PC-9 (cell line): Measurements from ENCODE around the gene EEF1AKMT3. TPM values are rescaled to one million over a fixed set of nuclear protein-coding genes. Genes with fewer than 3 reads are reported as not detected.

Source experiments
- BruUV-seq: library from RNA; stranded (reverse); fragments of 400-500 nt; replicated peaks from 2 replicates; lab custom pipeline; 2021; lab: Mats Ljungman, UMichigan
- CTCF ChIA-PET: fragments of 300-600 bp; sonication (Branson Sonifier 250); formaldehyde crosslinking; loops from one replicate; lab custom pipeline; 2022; ENCODE audit warnings: antibody characterized with exemption; lab: Charles Lee
- POLR2A ChIA-PET: fragments of 300-600 bp; sonication (Branson Sonifier 250); formaldehyde crosslinking; loops from one replicate; lab custom pipeline; 2022; ENCODE audit warnings: antibody characterized with exemption; ENCODE audit not compliant: unreplicated experiment; lab: Charles Lee
- DNase-seq, 2 experiments: peaks; one replicate each; pipeline versions ENCODE4 v3.0.0 to v3.0.0-alpha.2; 2015 to 2022; ENCODE audit warnings: mixed read lengths in 1 of 2
- H2AFZ ChIP-seq: fragments of 200-600 bp; sonication (generic); 2 replicates; pipeline ENCODE4 v1.8.1; 2017; ENCODE audit warnings: antibody characterized with exemption
- H3F3A ChIP-seq: fragments of 200-600 bp; sonication (generic); 2 replicates; pipeline ENCODE4 v1.8.1; 2017; ENCODE audit warnings: antibody characterized with exemption, mild to moderate bottlenecking, low read depth; ENCODE audit not compliant: insufficient read depth
- H3K27ac ChIP-seq: fragments of 200-600 bp; sonication (generic); 2 replicates; pipeline ENCODE4 v1.6.1; 2016; ENCODE audit warnings: mixed run types
- H3K27me3 ChIP-seq: fragments of 200-600 bp; sonication (generic); 2 replicates; pipeline ENCODE4 v1.6.1; 2016; ENCODE audit warnings: low read depth, mixed run types; ENCODE audit not compliant: insufficient read depth
- H3K36me3 ChIP-seq: fragments of 200-600 bp; sonication (generic); 2 replicates; pipeline ENCODE4 v1.6.1; 2016; ENCODE audit warnings: low read depth, mixed run types
- H3K4me1 ChIP-seq: fragments of 200-600 bp; sonication (generic); replicated peaks from 2 replicates; pipeline ENCODE4 v1.6.1; 2016; ENCODE audit warnings: mixed run types; ENCODE audit not compliant: insufficient read depth
- H3K4me2 ChIP-seq: fragments of 200-600 bp; sonication (generic); 2 replicates; pipeline ENCODE4 v1.6.1; 2017; ENCODE audit warnings: mixed run types
- H3K4me3 ChIP-seq: fragments of 200-600 bp; sonication (generic); 2 replicates; pipeline ENCODE4 v1.6.1; 2016; ENCODE audit warnings: mixed run types
- H3K79me2 ChIP-seq: fragments of 200-600 bp; sonication (generic); 2 replicates; pipeline ENCODE4 v1.6.1; 2017; ENCODE audit warnings: low read depth, mixed run types
- H3K9me2 ChIP-seq: fragments of 200-600 bp; sonication (generic); 2 replicates; pipeline ENCODE4 v1.8.1; 2017; ENCODE audit warnings: mild to moderate bottlenecking; ENCODE audit not compliant: insufficient read depth
- H3K9me3 ChIP-seq: fragments of 200-600 bp; sonication (generic); 2 replicates; pipeline ENCODE4 v1.8.1; 2016; ENCODE audit warnings: low read depth; ENCODE audit not compliant: insufficient read depth
- H4K20me1 ChIP-seq: fragments of 200-600 bp; sonication (generic); 2 replicates; pipeline ENCODE4 v1.8.1; 2017; ENCODE audit not compliant: insufficient read depth
- CTCF ChIP-seq: fragments of 200-600 bp; sonication (generic); conservative IDR thresholded peaks from 2 replicates; pipeline ENCODE4 v1.6.1; 2017; ENCODE audit warnings: mixed run types, antibody characterized with exemption, mild to moderate bottlenecking, moderate library complexity
- EZH2 ChIP-seq: fragments of 200-600 bp; sonication (generic); IDR thresholded peaks from 2 replicates; pipeline ENCODE4 v1.8.0; 2017; ENCODE audit warnings: antibody characterized with exemption, low read depth
- intact Hi-C: fragments of 100-400 bp; cut with micrococcal nuclease; formaldehyde crosslinking; loops from one replicate; pipeline ENCODE4 v1.10.0; 2022; ENCODE audit not compliant: unreplicated experiment
- total RNA-seq: library from RNA; stranded (reverse); gene quantifications from 2 replicates; pipeline ENCODE4 v1.2.3, GENCODE V29; 2021

The EEF1AKMT3 gene
- total RNA-seq, 1 experiment from 2014 or later = 13.1 TPM

GRCh38 chr12:57782243-57782607, 9.8 kb downstream of the EEF1AKMT3 start:
- no peak overlapping the region for H2AFZ ChIP-seq
- H3K4me2 ChIP-seq = no peak overlapping the region
- H3K79me2 ChIP-seq = peaks cover 14% of the 10 kb centered on the region
- H3F3A ChIP-seq = peaks cover 10% of the 10 kb centered on the region; the same call in 1 of the 2 replicates
- peaks cover 8% of the 10 kb centered on the region for H3K4me1 ChIP-seq
- no peak overlapping the region for H3K27ac ChIP-seq
- no peaks in the 10 kb centered on the region for H3K27me3 ChIP-seq
- peaks cover 25% of the 10 kb centered on the region for H3K36me3 ChIP-seq
- intact Hi-C loops = loop anchor here (1.0 kb wide), 1 partner anchor 123 kb away; no protein-coding TSS in a partner anchor
- ChIA-PET POLR2A (no interaction called here), CTCF (interaction anchor here (0.7 kb wide), 1 partner anchor 17 kb away, joined by 3 read pairs; no protein-coding TSS in a partner anchor)
- H3K9me3 ChIP-seq = no peaks in the 10 kb centered on the region
- H3K9me2 ChIP-seq = no peaks in the 10 kb centered on the region
- H4K20me1 ChIP-seq = no peaks in the 10 kb centered on the region
- no peak for DNase-seq
- no TSS peak for BruUV-seq
- H3K4me3 ChIP-seq = peak overlapping the region; percentile 96; the same call in 1 of the 2 replicates
- TF ChIP-seq CTCF = no peak
- no peak for TF ChIP-seq EZH2

- Histone ChIP-seq H3K27me3 (no peaks in the 10 kb centered on the region), H3F3A (peaks cover 10% of the 10 kb centered on the region; the same call in 1 of the 2 replicates), H3K9me3 (no peaks in the 10 kb centered on the region), H3K36me3 (peaks cover 26% of the 10 kb centered on the region), H4K20me1 (no peaks in the 10 kb centered on the region), H3K27ac (no peak within 1 kb of the TSS), H3K79me2 (peaks cover 14% of the 10 kb centered on the region), H2AFZ (peak within 1 kb of the TSS; percentile 90), H3K4me1 (peaks cover 8% of the 10 kb centered on the region), H3K4me3 (peak within 1 kb of the TSS; percentile 96), H3K9me2 (no peaks in the 10 kb centered on the region), H3K4me2 (peak within 1 kb of the TSS; percentile 75)
- intact Hi-C loops = loop anchor here (1.0 kb wide), 1 partner anchor 122 kb away; no protein-coding TSS in a partner anchor
- TF ChIP-seq EZH2 (no peak), CTCF (peak; percentile 91)
- BruUV-seq = no TSS peak
- CTCF ChIA-PET = interaction anchor here (0.7 kb wide), 1 partner anchor 17 kb away, joined by 3 read pairs; no protein-coding TSS in a partner anchor
- DNase-seq = peak; percentile 81 to 91
- POLR2A ChIA-PET = interaction anchor here (0.6 kb wide), 1 partner anchor 10 kb away, joined by 4 read pairs; the partner anchor contains the start of gene EEF1AKMT3
These were observed 10.4 kb downstream of the EEF1AKMT3 start, which contains the start of gene TSFM for GRCh38 chr12:57782608-57783465. TSFM (plus strand) TSS chr12:57782787; CDS start chr12:57782802, 15 bp downstream.

GRCh38 chr12:57783466-57783801, 11.0 kb downstream of the EEF1AKMT3 start:
- Histone ChIP-seq H3K9me3 (no peaks in the 10 kb centered on the region), H3K4me1 (peaks cover 8% of the 10 kb centered on the region), H3K9me2 (no peaks in the 10 kb centered on the region), H3K36me3 (peaks cover 26% of the 10 kb centered on the region), H3K27me3 (no peaks in the 10 kb centered on the region), H3K4me3 (peak overlapping the region; percentile 96), H4K20me1 (no peaks in the 10 kb centered on the region), H3K27ac (no peak overlapping the region), H2AFZ (peak overlapping the region; percentile 90), H3K79me2 (peaks cover 14% of the 10 kb centered on the region), H3F3A (peaks cover 10% of the 10 kb centered on the region; the same call in 1 of the 2 replicates), H3K4me2 (peak overlapping the region; percentile 75)
- BruUV-seq = no TSS peak
- POLR2A ChIA-PET = interaction anchor here (0.6 kb wide), 1 partner anchor 11 kb away, joined by 4 read pairs; the partner anchor contains the start of gene EEF1AKMT3
- CTCF ChIA-PET = interaction anchor here (0.6 kb wide), 1 partner anchor 1121 kb away, joined by 15 read pairs; no protein-coding TSS in a partner anchor
- no peak for TF ChIP-seq EZH2
- no peak for TF ChIP-seq CTCF
- intact Hi-C loops = no loop called here
- no peak for DNase-seq
